Breast epithelium (tissue), 4 donors: ENCODE data around the gene ADGRF1. TPM values are rescaled to one million over a fixed set of nuclear protein-coding genes. Genes with fewer than 3 reads are reported as not detected.

ENCODE experiments used
- DNase-seq, 2 donors: peaks; one replicate each; pipeline ENCODE4 v3.0.0-alpha.2; 2019; ENCODE audit warnings: low spot score in 2 of 2
- H3K27ac ChIP-seq, 2 donors: fragments of 200-600 bp; sonication (generic) in 1 of 2; one replicate each; pipeline ENCODE4 v1.5.1; 2016 to 2019; ENCODE audit warnings: mild to moderate bottlenecking in 1 of 2
- H3K27me3 ChIP-seq, 2 donors: fragments of 200-600 bp; sonication (generic) in 1 of 2; one replicate each; pipeline versions ENCODE4 v1.5.1 to v1.6.0; 2017 to 2019; ENCODE audit warnings: control low read depth in 1 of 2, mild to moderate bottlenecking in 1 of 2
- H3K36me3 ChIP-seq: fragments of 200-600 bp; one replicate; pipeline ENCODE4 v1.5.1; 2019
- H3K4me1 ChIP-seq, 2 donors: fragments of 200-600 bp; sonication (generic); one replicate each; pipeline ENCODE4 v1.5.1; 2016 to 2019; ENCODE audit warnings: control low read depth in 1 of 2
- H3K4me3 ChIP-seq, 3 donors: fragments of 200-600 bp; sonication (generic); 1 replicate in 2 of 3; 2 replicates in 1 of 3; pipeline ENCODE4 v1.5.1; 2016 to 2019; ENCODE audit warnings: mild to moderate bottlenecking in 3 of 3, moderate library complexity in 2 of 3
- H3K9me3 ChIP-seq, 2 donors: fragments of 200-600 bp; sonication (generic) in 1 of 2; one replicate each; pipeline ENCODE4 v1.5.1; 2016 to 2019; ENCODE audit warnings: control low read depth in 1 of 2
- POLR2A ChIP-seq: fragments of 450-650 bp; IDR thresholded peaks from one replicate; pipeline ENCODE4 v1.6.1; 2016; ENCODE audit warnings: antibody characterized with exemption, mild to moderate bottlenecking, moderate library complexity
- POLR2AphosphoS5 ChIP-seq, 3 donors: sonication (generic); formaldehyde crosslinking; IDR thresholded peaks; one replicate each; pipeline ENCODE4 v1.6.1; 2017; ENCODE audit warnings: antibody characterized with exemption in 3 of 3
- intact Hi-C: fragments of 100-400 bp; cut with DNase I; formaldehyde crosslinking; loops from one replicate; pipeline ENCODE4 v1.15.1; 2023; ENCODE audit warnings: low total_unique reads
- total RNA-seq, 3 donors: library from RNA; depleted of rRNA; stranded (reverse); fragments of >200 nt; gene quantifications; one replicate each; pipeline ENCODE4 v1.1.0, GENCODE V29; 2016
- TF ChIP-seq, protein P1 (sequence below), 3 donors: fragments of 450-650 bp; IDR thresholded peaks; one replicate each; pipeline ENCODE4 v1.5.1; 2016 to 2017; ENCODE audit warnings: antibody characterized with exemption in 3 of 3, mild to moderate bottlenecking in 3 of 3, moderate library complexity in 3 of 3

Gene ADGRF1
- total RNA-seq, 3 donors from 2014 or later, result 0.66 to 3.5 TPM; not detected in 1

DNA sequence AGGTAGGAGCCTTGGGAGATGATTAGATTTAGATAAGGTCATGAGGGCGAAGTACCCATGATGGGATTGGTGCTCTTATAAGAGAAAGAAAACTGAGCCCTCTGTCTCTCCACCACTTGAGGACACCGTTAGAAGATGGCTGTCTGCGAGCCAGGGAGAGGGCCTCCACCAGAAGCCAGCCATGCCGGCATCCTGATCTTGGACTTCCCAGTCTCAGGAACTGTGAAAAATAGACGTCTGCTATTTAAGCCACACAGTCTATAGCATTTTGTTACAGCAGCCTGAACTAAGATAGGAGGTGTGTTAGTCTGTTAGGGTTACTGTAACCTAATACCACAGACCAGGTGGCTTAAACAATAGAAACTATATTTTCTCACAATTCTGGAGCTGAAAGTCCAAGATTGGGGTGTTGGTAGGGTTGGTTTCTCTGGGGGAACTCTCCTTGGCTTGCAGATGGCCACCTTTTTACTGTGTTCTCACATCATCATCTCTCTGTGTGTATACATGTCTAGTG lies 38.0 kb upstream of the ADGRF1 start:
- Histone ChIP-seq H3K27ac (no peak overlapping the region), H3K36me3 (no peaks in the 10 kb centered on the region), H3K4me3 (no peak overlapping the region), H3K4me1 (peaks cover 3 to 6% of the 10 kb centered on the region in 2 donors), H3K9me3 (no peaks in the 10 kb centered on the region), H3K27me3 (no peaks in the 10 kb centered on the region)
- no peak for DNase-seq
- intact Hi-C loops, result no loop called here
- TF ChIP-seq POLR2A, result no peak

DNA sequence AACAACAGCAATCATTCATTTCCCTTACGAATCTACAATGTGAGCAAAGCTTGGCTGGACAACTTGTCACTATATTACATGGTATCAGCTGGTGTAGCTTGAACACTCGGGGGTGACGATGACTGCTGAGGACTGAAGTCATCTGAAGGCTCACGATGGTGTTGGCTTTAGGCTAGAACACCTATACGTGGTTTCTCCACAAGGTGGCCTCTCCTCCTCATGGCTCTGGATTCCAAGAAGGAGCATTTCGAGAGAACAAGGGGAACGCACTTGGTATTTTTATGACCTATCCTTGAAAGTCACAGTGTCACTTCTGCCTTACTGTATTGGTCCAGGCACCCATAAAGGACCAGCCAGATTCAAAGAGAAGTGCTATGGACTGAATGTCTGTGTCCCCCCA lies 37.5 kb upstream of the ADGRF1 start:
- no peak for DNase-seq
- Histone ChIP-seq H3K9me3 (no peaks in the 10 kb centered on the region), H3K4me3 (no peak overlapping the region), H3K36me3 (no peaks in the 10 kb centered on the region), H3K4me1 (peaks cover 3 to 6% of the 10 kb centered on the region in 2 donors), H3K27ac (no peak overlapping the region), H3K27me3 (no peaks in the 10 kb centered on the region)
- intact Hi-C loops, result no loop called here
- TF ChIP-seq, protein P1, sequence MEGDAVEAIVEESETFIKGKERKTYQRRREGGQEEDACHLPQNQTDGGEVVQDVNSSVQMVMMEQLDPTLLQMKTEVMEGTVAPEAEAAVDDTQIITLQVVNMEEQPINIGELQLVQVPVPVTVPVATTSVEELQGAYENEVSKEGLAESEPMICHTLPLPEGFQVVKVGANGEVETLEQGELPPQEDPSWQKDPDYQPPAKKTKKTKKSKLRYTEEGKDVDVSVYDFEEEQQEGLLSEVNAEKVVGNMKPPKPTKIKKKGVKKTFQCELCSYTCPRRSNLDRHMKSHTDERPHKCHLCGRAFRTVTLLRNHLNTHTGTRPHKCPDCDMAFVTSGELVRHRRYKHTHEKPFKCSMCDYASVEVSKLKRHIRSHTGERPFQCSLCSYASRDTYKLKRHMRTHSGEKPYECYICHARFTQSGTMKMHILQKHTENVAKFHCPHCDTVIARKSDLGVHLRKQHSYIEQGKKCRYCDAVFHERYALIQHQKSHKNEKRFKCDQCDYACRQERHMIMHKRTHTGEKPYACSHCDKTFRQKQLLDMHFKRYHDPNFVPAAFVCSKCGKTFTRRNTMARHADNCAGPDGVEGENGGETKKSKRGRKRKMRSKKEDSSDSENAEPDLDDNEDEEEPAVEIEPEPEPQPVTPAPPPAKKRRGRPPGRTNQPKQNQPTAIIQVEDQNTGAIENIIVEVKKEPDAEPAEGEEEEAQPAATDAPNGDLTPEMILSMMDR (IDR thresholded peaks at IDR 0.05), result no peak
- no peak for TF ChIP-seq POLR2A
- no peak for TF ChIP-seq POLR2AphosphoS5 (IDR thresholded peaks at IDR 0.05)

DNA sequence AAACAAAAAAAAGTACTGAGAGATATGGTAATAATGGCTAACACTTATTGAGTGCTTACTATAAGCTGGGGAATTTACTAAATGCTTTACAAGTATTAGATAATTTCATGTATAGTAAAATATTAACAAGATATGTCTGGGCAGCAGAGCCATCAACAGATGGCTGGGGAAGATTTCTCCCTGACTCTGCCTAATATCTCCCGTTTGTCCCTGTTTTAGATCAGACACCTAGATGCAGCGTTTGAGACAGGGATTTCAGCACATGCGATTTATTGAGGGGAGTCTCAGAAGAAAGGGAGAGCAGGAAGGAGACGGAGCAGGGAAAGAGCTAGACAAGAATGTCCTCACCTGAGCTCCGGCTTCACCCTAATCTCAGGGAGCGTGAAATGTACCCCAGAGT lies 36.9 kb upstream of the ADGRF1 start:
- TF ChIP-seq POLR2A, result no peak
- TF ChIP-seq, protein P1 (IDR thresholded peaks at IDR 0.05), result no peak
- no peak for DNase-seq

DNA sequence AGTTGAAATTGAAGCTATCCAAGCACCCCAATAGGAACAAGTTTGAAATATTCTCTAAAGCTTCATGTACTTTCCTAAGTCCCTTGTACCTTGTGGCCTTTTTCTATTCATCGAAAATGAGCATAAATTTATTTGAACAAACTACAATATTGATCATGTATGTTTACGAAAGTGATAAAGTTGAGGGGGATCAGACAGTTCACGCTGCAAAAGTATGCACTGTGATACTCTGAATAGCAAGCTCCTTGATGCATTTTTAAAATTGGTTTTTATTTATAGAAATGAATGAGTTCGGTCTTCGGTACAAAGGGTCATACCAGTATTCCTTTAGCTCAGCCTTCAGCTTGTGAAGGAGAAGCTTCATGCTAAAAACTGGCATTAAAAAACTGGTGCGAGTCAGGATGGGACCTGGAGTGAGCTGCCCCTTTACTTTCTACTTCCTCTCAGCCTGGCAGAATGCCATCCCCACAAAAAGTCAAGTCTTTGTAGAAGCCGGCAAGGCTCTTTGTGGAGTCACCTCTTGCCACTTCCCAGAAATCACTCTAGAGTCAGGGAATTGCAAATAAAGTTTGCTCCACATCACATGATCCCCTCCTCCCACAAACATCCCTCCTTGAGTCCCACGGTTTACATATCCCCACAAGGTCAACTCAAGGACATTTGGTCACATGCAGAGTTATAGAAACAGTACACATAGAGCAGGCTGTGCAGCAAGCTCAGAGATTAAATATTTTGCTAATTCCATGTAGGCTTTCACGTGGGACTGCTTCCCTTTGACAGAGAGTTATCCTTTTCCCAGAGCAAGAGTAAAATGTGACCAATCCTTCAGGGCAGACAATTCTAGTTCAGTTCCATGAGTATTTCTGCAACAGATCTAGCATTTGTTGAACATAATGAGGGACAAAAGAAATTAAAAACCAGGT lies 34.6 kb upstream of the ADGRF1 start:
- Histone ChIP-seq H3K27me3 (no peaks in the 10 kb centered on the region), H3K9me3 (no peaks in the 10 kb centered on the region), H3K4me3 (no peak overlapping the region), H3K36me3 (no peaks in the 10 kb centered on the region), H3K4me1 (no peaks in the 10 kb centered on the region), H3K27ac (peak overlapping the region; percentile 71 to 84)
- TF ChIP-seq POLR2AphosphoS5 (IDR thresholded peaks at IDR 0.05) (no peak), POLR2A (no peak)
- TF ChIP-seq, protein P1 (IDR thresholded peaks at IDR 0.05), result no peak
- intact Hi-C loops, result no loop called here
- no peak for DNase-seq

More for the DNA sequence above, 36.9 kb upstream of the ADGRF1 start:
- H3K4me3 ChIP-seq, result no peak overlapping the region
- H3K27me3 ChIP-seq, result no peaks in the 10 kb centered on the region
- H3K4me1 ChIP-seq, result peaks cover 3 to 4% of the 10 kb centered on the region in 2 donors
- no peaks in the 10 kb centered on the region for H3K9me3 ChIP-seq
- H3K36me3 ChIP-seq, result no peaks in the 10 kb centered on the region
- intact Hi-C loops, result no loop called here
- H3K27ac ChIP-seq, result no peak overlapping the region

DNA sequence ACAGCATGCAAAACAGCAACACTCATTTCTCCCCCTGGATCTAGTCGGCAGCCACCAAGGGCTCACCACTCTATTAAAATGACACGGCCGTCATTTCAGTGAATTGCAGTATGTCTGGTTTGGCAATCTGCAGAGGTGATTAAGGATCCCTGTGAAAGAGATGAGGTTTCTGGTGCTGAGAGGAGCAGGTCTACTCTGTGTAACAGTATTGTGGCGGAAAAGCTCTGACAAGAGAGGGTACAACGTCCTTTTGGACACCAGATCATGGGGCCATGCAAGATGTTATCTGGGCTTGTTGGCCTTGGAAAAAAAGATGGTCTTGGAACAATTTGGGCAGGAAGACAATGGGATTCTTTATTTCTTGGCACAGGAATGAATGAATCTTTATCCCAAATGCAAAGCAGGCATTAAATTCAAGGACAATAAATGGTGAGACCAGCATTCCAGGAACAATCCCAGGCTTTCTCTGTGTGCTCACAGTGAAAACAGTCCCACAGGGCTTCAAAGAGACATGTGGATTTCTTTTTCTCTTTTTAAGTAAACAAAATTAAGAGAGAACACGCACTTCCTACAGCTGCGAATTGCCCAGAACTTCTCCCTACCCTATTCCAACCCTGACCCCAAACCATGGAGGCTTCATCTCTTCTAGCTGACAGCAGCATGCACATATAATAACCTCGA lies 33.7 kb upstream of the ADGRF1 start:
- no peaks in the 10 kb centered on the region for H3K9me3 ChIP-seq
- TF ChIP-seq POLR2A, result no peak
- TF ChIP-seq, protein P1 (IDR thresholded peaks at IDR 0.05), result no peak
- no peak for TF ChIP-seq POLR2AphosphoS5 (IDR thresholded peaks at IDR 0.05)
- H3K36me3 ChIP-seq, result no peaks in the 10 kb centered on the region
- H3K27me3 ChIP-seq, result no peaks in the 10 kb centered on the region
- intact Hi-C loops, result no loop called here
- peak overlapping the region in 1 of 3 donors; percentile 20 for H3K4me3 ChIP-seq
- no peak for DNase-seq
- H3K27ac ChIP-seq, result peak overlapping the region; percentile 71 to 84
- no peaks in the 10 kb centered on the region for H3K4me1 ChIP-seq
